ENCODE data around the gene GABPA. TPM values are rescaled to one million over a fixed set of nuclear protein-coding genes. Genes with fewer than 3 reads are reported as not detected.
"Not testable (repeated sequence)": the region's sequence is repeated elsewhere in the genome, so short reads cannot be mapped to it uniquely, and the experiment has no call there.

GABPA gene
- total RNA-seq, 1 experiment from 2014 or later = 17.6 TPM

- no peak overlapping the region for H3K27ac ChIP-seq (ENCODE audit: low read length)
- in situ Hi-C loops (cut with HindIII; ENCODE audit: low pct_unique_long_range_greater_than_20kb, low sequenced_read_pairs) (no loop called here), intact Hi-C loops (cut with micrococcal nuclease; ENCODE audit: unreplicated experiment) (no loop called here)
- H3K4me3 ChIP-seq (ENCODE audit: low read depth in 2 of 2, low read length in 2 of 2) = no peak overlapping the region
- H3K4me1 ChIP-seq (ENCODE audit: control insufficient read depth, insufficient read depth, low read length) = no peaks in the 10 kb centered on the region
- ChIA-PET CTCF (no interaction called here), POLR2A (no interaction called here)
- ATAC-seq = no peak
- TF ChIP-seq POLR2AphosphoS5 (IDR thresholded peaks at IDR 0.05; ENCODE audit: low read depth, low read length) (no peak), SIN3A (IDR thresholded peaks at IDR 0.05; ENCODE audit: borderline replicate concordance, insufficient read depth, low read depth, low read length) (no peak), CTCF (IDR thresholded peaks at IDR 0.05) (no peak)
- no peaks in the 10 kb centered on the region for H3K9me3 ChIP-seq (ENCODE audit: control insufficient read depth, insufficient read depth, low read depth, low read length)
- BruUV-seq (replicated peaks) = no TSS peak
- DNase-seq (ENCODE audit: low read depth, low spot score) = no peak
- H3K36me3 ChIP-seq (ENCODE audit: control insufficient read depth, insufficient read depth, low read length) = no peaks in the 10 kb centered on the region
- H3K27me3 ChIP-seq (ENCODE audit: control insufficient read depth, insufficient read depth, low read length) = no peaks in the 10 kb centered on the region
Measured at GRCh38 chr21:25776440-25776839, 41.7 kb downstream of the GABPA start.

GRCh38 chr21:25778126-25778875, 43.5 kb downstream of the GABPA start:
- H3K27ac ChIP-seq (ENCODE audit: low read length); H3K9me3 ChIP-seq (ENCODE audit: control insufficient read depth, insufficient read depth, low read depth, low read length); CTCF ChIA-PET; ATAC-seq; H3K27me3 ChIP-seq (ENCODE audit: control insufficient read depth, insufficient read depth, low read length); in situ Hi-C loops (cut with HindIII; ENCODE audit: low pct_unique_long_range_greater_than_20kb, low sequenced_read_pairs); DNase-seq (ENCODE audit: low read depth, low spot score); intact Hi-C loops (cut with micrococcal nuclease; ENCODE audit: unreplicated experiment); H3K36me3 ChIP-seq (ENCODE audit: control insufficient read depth, insufficient read depth, low read length); BruUV-seq (replicated peaks); H3K4me1 ChIP-seq (ENCODE audit: control insufficient read depth, insufficient read depth, low read length); POLR2A ChIA-PET; H3K4me3 ChIP-seq (ENCODE audit: low read depth in 2 of 2, low read length in 2 of 2): not testable (repeated sequence)

- TF ChIP-seq CTCF (IDR thresholded peaks at IDR 0.05) (no peak), TCF7L2 (IDR thresholded peaks at IDR 0.05; ENCODE audit: low read depth, low read length) (no peak)
- Histone ChIP-seq H3K4me3 (ENCODE audit: low read depth in 2 of 2, low read length in 2 of 2) (no peak overlapping the region), H3K9me3 (ENCODE audit: control insufficient read depth, insufficient read depth, low read depth, low read length) (no peaks in the 10 kb centered on the region), H3K27ac (ENCODE audit: low read length) (no peak overlapping the region), H3K27me3 (ENCODE audit: control insufficient read depth, insufficient read depth, low read length) (no peaks in the 10 kb centered on the region), H3K36me3 (ENCODE audit: control insufficient read depth, insufficient read depth, low read length) (no peaks in the 10 kb centered on the region), H3K4me1 (ENCODE audit: control insufficient read depth, insufficient read depth, low read length) (no peaks in the 10 kb centered on the region)
- BruUV-seq (replicated peaks) = no TSS peak
- ChIA-PET CTCF (no interaction called here), POLR2A (interaction anchor here (0.5 kb wide), 1 partner anchor 9 kb away, joined by 4 read pairs; no protein-coding TSS in a partner anchor)
- in situ Hi-C loops (cut with HindIII; ENCODE audit: low pct_unique_long_range_greater_than_20kb, low sequenced_read_pairs) (no loop called here), intact Hi-C loops (cut with micrococcal nuclease; ENCODE audit: unreplicated experiment) (no loop called here)
- no peak; the same call in 1 of the 2 replicates for ATAC-seq
- DNase-seq (ENCODE audit: low read depth, low spot score) = no peak
Measured at GRCh38 chr21:25788677-25789076, 53.9 kb downstream of the GABPA start.
